GM15510 (cell line): ENCODE results near the gene RASD2.

Source experiments
- POLR2A ChIP-seq: IDR thresholded peaks from 3 replicates; pipeline ENCODE4 v1.6.1; 2011; ENCODE audit warnings: borderline replicate concordance; ENCODE audit not compliant: insufficient read length; ENCODE audit errors: extremely low read depth

RASD2 gene

DNA sequence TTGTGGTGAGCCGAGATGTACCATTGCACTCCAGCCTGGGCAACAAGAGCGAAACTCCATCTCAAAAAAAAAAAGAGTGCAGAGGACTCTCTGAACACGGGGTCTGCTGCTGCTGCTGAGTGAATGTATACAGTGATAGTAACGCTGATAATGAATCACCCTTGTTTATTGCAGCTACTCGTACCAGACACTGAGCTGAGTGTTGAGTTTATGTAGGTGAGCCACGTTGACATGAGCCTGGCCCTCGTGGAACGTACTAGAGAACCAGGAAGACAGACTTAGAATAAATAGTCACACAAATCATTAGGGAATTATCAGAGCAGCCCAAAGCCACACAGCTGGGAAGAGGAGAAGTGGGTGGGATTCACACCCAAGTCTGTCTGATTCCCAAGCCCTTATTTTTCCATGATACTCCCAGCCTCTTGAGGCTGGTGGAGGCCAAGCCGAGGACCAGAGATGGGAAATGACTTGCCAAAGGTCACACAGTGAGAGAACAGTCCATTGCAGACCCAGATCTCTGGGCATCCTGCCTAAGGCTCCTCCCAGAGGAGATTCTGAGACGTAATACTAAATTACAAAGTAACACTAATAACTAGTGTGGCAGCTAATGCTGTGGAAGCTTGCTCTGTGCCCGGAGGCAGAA, 41.7 kb downstream of the RASD2 start:
- no peak for TF ChIP-seq POLR2A

- TF ChIP-seq POLR2A: no peak
These were observed 42.4 kb downstream of the RASD2 start for GRCh38 chr22:35582861-35583670.

- no peak for TF ChIP-seq POLR2A
These were observed 46.1 kb downstream of the RASD2 start for GRCh38 chr22:35586771-35587170.

DNA sequence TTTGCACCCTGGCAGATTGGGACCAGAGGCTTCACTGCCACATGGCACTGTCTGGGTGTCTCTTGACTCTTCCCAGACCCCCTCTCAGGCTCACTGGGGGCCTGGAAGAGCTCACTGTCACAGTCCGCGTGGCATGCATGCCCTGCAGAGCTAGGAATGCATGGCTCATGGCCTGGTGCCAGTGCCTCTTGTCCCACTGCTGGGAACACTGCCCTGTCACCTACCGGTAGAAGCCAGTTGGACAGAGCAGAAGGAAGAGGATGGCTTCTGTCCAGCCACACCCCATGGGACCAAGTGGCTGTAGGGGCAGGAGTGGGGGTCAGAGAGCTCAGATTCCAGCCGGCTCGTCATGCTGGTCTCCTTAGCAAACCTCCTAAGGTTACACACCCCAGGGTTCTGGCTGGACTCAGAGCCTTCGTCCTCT, 46.8 kb downstream of the RASD2 start:
- TF ChIP-seq POLR2A: no peak

DNA sequence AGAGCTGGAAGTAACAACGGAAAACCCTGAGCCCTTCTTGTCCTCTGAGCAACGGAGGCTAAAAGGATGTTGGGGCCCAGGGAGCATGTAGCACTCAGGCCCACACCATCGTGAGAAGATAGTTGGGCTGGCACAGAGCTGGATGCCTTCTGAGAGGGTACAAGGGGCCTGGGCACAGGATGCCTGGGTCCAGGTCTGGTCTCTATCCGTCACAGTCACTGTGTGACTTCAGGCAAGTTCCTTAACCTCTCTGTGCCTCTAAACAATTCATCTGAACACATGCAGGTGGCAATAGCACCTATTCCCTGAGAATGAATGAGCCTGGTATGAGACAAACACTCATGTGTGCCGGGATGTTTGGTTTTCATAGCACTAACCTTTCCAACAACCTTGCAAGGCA, 47.3 kb downstream of the RASD2 start:
- no peak for TF ChIP-seq POLR2A

DNA sequence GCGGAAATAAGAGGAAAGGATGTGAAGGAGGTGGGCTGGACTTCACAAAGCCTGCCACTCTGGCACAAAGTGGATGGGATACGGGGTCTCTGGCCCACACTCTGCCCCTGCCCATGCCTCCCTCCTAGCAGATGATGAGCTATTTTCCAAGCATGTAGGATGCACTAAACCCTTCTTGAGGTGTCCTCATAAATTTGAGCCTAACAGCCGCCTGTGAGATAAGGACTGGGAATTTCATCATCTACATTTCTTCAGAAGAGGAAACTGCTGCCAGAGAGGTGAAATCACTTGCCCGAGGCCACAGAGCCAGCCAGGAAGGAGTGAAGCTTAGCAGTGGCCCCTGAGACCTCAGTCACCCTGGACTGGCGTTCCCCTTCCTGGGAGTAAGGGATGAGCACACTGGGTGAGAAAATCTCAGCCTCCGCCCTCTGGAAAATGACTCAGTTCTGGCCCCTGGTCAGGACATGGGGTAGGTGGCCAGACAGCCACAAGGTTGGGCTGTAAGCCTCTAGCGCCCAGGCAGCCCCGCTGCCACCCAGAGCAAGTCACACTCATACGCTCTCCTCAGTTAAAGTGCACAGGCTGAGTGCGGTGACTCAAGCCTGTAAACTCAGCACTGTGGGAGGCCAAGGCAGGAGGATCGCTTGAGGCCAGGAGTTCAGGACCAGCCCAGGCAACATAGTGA, 48.6 kb downstream of the RASD2 start:
- no peak for TF ChIP-seq POLR2A

- no peak for TF ChIP-seq POLR2A
These were observed 49.1 kb downstream of the RASD2 start for GRCh38 chr22:35589756-35590093.

DNA sequence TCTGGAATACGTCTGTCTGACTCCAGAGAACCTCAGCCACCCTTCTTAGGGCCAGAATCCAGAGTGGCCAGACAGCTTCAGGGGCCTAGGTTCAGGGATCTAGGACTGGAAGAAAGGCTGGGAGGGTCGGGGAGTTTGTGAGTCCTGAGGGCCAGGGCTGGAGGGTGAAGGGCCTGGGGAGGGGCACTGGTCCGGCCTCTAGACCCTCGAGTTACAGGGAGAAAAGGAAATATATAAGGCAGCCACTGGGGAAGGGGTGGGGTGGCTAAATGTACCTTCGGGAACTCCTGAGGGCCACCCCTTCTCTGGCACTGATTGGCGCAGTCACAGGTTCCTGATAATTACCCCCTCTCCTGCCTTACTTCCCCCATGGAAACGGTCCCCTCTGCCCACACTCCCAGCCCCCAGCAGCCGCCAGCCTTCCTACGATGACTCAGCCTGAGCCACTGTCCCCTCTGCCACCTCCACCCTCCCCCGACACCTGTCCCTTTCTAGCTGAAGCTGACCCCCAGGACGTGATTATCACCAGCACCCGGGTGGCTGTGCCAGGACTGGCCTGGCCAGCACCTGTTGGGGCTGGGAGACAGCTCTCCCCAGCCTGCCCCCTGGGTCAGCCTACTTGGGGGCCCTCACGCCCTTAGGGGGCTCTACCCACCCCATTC, 50.1 kb downstream of the RASD2 start:
- TF ChIP-seq POLR2A: no peak

DNA sequence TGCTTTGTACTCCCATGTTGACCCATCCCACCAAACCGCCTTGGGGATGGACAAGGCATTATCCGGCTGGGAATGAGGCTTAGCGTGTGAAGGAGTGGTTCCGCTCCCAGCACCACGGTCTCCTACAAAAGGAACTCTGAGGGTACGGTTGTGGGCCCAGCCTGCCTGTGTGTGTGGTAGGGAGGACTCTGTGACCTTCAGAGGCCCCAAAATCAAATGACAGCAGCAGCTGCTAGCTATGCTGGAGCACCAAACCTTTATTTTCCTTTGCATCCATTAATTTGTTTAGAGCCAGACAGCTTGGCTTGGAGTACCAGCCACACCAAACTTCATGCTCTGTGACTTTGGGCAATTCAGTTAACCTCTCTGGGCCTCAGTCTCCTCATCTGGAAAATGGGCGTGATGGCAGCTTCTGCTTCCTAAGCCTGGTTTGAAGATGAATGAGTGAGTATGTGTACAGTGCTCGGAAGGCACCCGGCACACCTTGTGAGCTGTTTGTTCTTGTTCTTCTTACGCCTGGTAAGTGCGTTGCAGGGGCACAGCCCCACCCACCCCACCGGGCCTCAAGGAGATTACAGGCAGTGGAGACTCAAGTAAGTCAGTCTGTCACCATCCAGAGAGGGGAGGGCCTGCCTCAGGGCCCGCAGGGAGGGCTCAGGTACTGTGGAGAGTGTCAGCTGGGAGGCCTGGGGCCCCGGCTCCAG, 51.2 kb downstream of the RASD2 start:
- TF ChIP-seq POLR2A: no peak

GRCh38 chr22:35592418-35592967, 51.9 kb downstream of the RASD2 start:
- no peak for TF ChIP-seq POLR2A

DNA sequence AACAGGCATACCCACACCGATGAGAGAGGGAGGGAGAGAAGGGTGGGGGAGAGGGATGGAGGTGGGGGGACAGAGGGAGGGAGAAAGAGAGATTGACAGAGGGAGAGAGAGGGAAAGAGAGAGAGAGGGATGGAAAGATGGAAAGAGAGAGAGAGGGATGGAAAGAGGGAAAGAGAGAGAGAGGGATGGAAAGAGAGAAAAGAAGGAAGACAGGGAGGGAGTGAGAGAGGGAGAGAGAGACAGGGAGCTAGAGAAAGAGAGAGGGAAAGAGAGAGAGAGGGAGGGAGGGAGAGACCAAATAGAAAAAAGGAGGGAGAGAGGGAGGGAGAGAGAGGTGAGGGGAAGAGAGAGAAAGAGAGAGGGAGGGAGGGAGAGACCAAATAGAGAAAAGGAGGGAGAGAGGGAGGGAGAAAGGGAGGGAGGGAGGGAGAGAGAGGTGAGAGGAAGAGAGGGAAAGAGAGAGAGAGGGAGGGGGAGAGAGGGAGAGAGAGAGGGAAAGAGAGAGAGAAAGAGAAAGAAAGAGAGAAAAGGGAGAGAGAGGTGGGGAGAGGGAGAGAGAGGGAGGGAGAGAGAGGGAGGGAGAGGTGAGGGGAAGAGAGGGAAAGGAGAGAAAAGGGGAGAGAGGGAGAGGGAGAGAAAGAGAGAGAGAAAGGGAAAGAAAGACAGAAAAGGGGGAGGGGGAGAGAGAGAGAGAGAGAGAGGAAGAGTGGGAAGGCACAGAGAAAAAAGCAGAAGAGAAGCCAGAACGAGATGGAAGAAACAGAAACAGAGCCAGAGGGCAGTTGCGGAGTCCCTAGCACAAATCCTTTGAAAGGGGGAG, 52.6 kb downstream of the RASD2 start:
- TF ChIP-seq POLR2A: no peak

DNA sequence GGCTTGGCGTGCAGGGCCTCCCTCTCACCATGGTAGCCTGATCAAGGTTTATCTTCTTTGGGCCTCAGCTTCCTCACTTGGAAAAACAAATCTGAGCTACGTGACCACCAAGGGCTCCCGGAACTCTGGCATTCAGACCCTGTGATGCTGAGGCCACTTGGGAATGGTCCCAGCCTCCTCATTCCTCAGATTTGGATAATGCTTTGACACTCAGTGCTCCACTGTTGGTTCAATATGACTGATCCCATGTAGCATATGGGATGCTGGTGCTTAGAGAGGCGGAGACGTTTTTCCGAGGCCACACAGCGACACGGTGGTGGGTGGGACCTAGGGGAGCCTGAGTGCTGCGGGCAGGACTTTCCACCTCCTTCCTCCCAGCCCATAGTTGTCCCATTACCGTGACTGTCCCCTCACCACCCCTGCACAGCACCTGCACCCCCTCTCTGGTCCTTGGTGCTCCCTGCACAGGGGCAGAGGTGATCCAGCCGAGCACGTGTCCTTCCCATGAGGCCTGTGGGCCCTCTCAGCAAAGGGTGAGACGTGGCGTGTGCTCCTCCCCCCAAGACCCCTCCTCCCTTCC, 53.4 kb downstream of the RASD2 start:
- no peak for TF ChIP-seq POLR2A

DNA sequence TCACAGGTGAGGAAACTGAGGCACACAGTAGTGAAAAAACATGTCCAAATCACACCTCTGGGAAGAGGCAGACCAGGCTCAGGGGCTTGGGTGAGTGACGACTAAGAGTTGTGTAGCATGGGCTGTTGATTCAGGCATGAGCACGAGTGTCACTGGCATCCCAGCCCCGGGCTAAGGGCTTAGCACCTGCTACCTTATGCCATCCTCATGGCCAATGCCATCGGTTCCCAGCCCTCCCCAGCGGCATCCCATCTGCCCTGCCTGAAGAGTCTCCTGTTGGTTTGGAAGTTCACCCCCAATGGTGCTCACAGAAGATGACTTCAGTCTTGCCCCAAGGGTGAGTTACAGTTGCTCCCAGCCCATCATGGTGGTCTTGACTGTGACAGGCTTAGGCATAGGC, 54.1 kb downstream of the RASD2 start:
- TF ChIP-seq POLR2A: no peak
